GM12865 (cell line): ENCODE data around the gene HLCS.

ENCODE experiments used
- DNase-seq: peaks from one replicate; pipeline ENCODE4 v3.0.0; 2010; ENCODE audit warnings: low read depth
- H3K4me3 ChIP-seq: 2 replicates; pipeline ENCODE4 v1.5.1; 2011; ENCODE audit warnings: mild to moderate bottlenecking, low read depth, low read length, control low read depth
- TF ChIP-seq, protein P1 (sequence below): IDR thresholded peaks from 2 replicates; pipeline ENCODE4 v1.5.1; 2011; ENCODE audit warnings: low read length, control low read depth, low read depth, inconsistent platforms; ENCODE audit not compliant: insufficient read depth; ENCODE audit errors: missing control alignments

Gene HLCS

DNA sequence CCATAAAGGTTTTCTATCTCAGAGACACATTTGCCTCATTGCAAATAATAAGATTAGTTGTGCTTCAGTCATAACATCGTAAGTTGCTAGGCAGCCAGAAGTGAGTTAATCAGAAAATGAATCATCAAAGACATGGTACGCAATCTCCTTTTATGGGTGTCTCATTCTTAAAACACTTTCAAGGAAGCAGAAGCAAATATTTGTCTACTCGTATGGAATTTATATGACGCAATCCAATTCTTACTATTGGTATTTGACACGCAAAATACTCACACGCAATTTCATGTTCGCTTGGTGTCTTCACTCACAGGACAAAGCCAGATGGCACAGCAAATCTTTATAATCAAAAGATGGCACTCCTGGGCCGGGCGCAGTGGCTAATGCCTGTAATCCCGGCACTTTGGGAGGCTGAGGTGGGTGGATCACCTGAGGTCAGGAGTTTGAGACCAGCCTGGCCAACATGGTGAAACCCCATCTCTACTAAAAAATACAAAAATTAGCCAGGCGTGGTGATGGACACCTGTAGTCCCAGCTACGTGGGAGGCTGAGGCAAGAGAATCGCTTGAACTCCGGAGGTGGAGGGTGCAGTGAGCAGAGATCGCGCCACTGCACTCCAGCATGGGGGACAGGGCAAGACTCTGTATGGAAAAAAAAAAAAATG, 56.4 kb downstream of the HLCS start:
- TF ChIP-seq, protein P1, sequence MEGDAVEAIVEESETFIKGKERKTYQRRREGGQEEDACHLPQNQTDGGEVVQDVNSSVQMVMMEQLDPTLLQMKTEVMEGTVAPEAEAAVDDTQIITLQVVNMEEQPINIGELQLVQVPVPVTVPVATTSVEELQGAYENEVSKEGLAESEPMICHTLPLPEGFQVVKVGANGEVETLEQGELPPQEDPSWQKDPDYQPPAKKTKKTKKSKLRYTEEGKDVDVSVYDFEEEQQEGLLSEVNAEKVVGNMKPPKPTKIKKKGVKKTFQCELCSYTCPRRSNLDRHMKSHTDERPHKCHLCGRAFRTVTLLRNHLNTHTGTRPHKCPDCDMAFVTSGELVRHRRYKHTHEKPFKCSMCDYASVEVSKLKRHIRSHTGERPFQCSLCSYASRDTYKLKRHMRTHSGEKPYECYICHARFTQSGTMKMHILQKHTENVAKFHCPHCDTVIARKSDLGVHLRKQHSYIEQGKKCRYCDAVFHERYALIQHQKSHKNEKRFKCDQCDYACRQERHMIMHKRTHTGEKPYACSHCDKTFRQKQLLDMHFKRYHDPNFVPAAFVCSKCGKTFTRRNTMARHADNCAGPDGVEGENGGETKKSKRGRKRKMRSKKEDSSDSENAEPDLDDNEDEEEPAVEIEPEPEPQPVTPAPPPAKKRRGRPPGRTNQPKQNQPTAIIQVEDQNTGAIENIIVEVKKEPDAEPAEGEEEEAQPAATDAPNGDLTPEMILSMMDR, result no peak
- DNase-seq, result peak; percentile 9
- H3K4me3 ChIP-seq, result no peak overlapping the region

DNA sequence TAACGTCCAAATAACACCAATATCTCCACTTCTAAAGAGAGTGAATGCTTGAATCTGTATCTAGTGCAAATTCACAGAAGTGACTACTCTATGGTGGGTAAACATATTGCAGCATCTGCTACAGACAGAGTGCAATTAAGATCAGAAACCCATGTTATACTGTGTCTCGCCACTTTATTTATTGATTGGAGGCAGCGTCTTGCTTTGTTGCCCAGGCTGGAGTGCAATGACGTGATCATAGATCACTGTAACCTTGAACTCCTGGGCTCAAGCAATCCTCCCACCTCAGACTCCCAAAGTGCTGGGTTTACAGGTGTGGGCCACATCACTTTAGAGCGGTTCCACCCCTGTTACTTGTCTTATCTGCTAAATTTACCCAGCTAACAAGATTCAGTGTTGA, 57.0 kb downstream of the HLCS start:
- H3K4me3 ChIP-seq, result no peak overlapping the region
- TF ChIP-seq, protein P1, result no peak
- DNase-seq, result no peak

DNA sequence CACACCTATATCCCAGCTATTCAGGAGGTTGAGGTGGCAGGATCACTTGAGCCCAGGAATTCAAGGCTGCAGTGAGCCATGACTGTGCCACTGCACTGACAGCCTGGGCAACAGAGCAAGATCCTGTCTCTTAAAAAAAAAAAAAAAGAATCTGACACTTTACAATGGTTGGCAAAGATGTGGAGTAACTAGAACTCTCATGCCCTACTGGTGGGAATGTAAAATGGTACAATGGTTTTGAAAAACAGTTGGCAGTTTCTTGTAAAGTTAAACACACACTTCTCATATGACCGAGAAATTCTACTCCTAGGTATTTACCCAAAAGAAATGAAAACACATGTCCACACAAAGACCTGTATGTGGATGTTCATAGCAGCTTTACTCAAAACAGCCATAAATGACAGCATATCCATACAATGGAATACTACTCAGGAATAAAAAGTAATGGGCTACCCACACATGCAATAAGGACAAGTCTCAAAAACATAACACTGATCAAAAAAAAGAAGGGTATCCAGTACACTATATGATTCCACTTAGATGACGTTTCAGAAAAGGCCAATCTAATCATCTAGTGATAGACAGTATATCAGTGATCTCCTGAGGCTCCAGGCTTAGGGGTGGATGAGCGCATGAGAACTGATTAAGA, 58.1 kb downstream of the HLCS start:
- H3K4me3 ChIP-seq, result no peak overlapping the region
- TF ChIP-seq, protein P1, result no peak
- no peak for DNase-seq

DNA sequence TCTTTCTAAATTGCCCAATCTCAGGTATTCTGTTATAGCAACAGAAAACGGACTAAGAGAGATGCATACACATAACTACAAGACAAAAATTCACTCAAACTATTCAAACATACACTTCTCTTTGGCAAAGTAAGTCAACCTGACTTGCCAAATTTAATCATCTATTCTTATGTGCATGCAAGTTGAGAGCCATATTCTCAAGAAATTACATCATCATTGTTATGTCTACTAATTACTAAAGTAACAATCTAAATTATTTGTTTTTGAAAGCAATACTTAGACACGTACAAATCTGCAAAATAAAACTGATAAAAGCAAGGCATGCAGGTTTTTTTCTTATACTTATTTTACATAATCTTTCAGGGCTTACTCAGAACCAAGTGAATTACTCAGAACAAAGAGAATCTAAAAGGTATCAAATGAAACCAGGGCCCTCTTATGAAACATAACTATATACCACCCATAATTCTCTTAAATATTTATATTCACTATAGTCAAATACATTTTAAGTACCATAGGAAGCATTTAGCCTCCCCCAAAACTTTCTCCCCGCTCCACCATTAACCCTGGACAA, 62.3 kb downstream of the HLCS start:
- no peak overlapping the region for H3K4me3 ChIP-seq
- TF ChIP-seq, protein P1, result no peak
- no peak for DNase-seq

DNA sequence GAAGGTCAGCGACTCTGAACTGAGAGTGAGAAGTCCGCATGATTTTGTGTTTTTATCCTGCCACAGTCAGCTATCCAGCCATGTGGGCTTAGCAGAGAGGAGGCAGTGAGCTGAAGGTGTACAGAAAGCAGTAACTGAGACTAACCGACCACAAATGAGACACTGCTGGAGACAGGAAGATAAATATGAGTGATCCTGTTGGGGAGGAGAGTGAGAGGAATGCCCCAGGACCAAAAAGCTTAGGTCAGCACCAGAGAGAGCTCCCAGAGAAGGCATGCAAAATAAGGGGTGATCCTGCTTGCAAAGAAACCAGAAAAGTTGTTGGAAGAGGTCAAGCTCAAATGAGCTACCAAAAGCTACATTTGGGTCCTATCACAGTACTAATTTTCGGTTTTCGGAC, 63.7 kb downstream of the HLCS start:
- TF ChIP-seq, protein P1, result no peak
- DNase-seq, result no peak

DNA sequence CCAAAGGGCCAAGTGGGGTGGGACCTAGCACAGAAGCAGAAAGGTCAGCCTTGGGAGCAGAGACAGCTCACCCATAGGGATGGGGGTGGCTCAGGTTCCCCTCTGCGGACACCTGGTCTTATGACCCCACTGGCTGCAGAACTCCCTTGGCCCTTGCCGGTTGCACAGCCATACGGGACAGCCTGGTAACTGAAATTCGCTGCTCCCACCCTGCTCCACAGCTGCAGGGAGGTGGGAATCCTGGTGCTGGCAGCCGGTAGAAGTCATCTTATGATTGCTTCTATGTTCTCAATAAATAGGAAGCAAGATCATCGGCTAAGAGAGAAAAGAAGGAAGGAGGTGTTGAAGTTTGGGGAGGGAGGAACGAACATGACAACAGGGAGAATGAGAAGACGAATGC, 64.1 kb downstream of the HLCS start:
- TF ChIP-seq, protein P1, result no peak
- DNase-seq, result no peak

More for the DNA sequence above, 63.7 kb downstream of the HLCS start:
- no peak overlapping the region for H3K4me3 ChIP-seq

DNA sequence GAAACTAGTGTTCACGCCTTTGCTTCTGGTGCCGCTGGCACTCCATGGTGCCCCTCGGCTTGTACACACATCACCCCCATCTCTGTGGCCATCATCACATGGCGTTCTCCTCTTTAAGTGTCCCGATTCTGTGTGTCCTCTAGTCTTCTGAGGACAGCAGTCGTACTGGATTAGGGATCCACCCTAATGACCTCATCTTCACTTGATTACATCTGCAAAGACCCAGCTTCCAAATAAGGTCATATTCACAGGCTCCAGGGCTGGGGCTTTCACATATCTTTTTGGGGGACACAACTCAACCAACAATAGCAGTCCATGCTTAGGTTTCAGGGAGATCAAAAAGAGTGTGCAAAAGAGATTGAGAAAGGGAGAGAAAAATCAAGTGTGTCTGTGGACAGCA, 64.9 kb downstream of the HLCS start:
- no peak overlapping the region for H3K4me3 ChIP-seq
- DNase-seq, result no peak
- TF ChIP-seq, protein P1, result no peak

More for the DNA sequence above, 64.1 kb downstream of the HLCS start:
- no peak overlapping the region for H3K4me3 ChIP-seq
